Spleen (tissue), 7 donors: Measurements from ENCODE around the gene WDR77.

Experiments used
- CTCF ChIP-seq, 11 experiments: fragments of 200-600 bp in 7 of 11; fragments of 450-650 bp in 4 of 11; sonication (generic) in 4 of 11; IDR thresholded peaks in 8 of 11; conservative IDR thresholded peaks in 3 of 11; 1 replicate in 7 of 11; 2 replicates in 4 of 11; pipeline versions ENCODE4 v1.4.0 to v1.8.0; 2016 to 2021; ENCODE audit warnings: antibody characterized with exemption in 11 of 11, inconsistent platforms in 4 of 11, mild to moderate bottlenecking in 1 of 11
- POLR2A ChIP-seq, 3 donors: fragments of 450-650 bp; IDR thresholded peaks; one replicate each; pipeline ENCODE4 v1.5.1; 2017; ENCODE audit warnings: antibody characterized with exemption in 3 of 3, mild to moderate bottlenecking in 1 of 3
- POLR2AphosphoS5 ChIP-seq, 3 donors: sonication (generic); formaldehyde crosslinking; IDR thresholded peaks; one replicate each; pipeline ENCODE4 v1.5.1; 2017; ENCODE audit warnings: antibody characterized with exemption in 3 of 3
- donor health status: DM: no; HTN: no; CAD: no; lungs with moderate emphysema.
- donor health status: DM: no; HTN: no; CAD: no.
- donor health status: DM: no; HTN: no; CAD: no.

GRCh38 chr1:111414756-111415155, 34.3 kb downstream of the WDR77 start:
- TF ChIP-seq POLR2AphosphoS5 (IDR thresholded peaks at IDR 0.05) (no peak), CTCF (IDR thresholded peaks at IDR 0.05 in 8 of 11, conservative IDR thresholded peaks at IDR 0.05 in 3 of 11) (no peak), POLR2A (IDR thresholded peaks at IDR 0.05) (no peak)
